Adrenal gland (tissue), 12 donors: ENCODE measurements around the gene PNKP. TPM values are rescaled to one million over a fixed set of nuclear protein-coding genes. Genes with fewer than 3 reads are reported as not detected.
A peak's percentile ranks its signal among the peaks of the same experiment; 100 is the strongest.

Source experiments
- DNase-seq, 7 donors: peaks; one replicate each; pipeline ENCODE4 v3.0.0-alpha.2; 2019 to 2020
- H3K27ac ChIP-seq, 5 donors: fragments of 200-600 bp; sonication (generic) in 4 of 5; 1 replicate in 3 of 5; 2 replicates in 2 of 5; pipeline versions ENCODE4 v1.5.1 to v1.8.0; 2016 to 2020; ENCODE audit warnings: mild to moderate bottlenecking in 1 of 5
- H3K27me3 ChIP-seq: fragments of 200-600 bp; 2 replicates; pipeline ENCODE4 v1.8.0; 2021
- H3K36me3 ChIP-seq, 2 donors: fragments of 200-600 bp; replicated peaks in 1 of 2; 1 replicate in 1 of 2; 2 replicates in 1 of 2; pipeline versions ENCODE4 v1.5.1 to v1.8.0; 2018 to 2022
- H3K4me1 ChIP-seq, 2 donors: fragments of 200-600 bp; replicated peaks in 1 of 2; 1 replicate in 1 of 2; 2 replicates in 1 of 2; pipeline versions ENCODE4 v1.5.1 to v1.8.0; 2018 to 2021
- H3K4me3 ChIP-seq, 4 donors: fragments of 200-600 bp; sonication (generic) in 3 of 4; one replicate each; pipeline ENCODE4 v1.5.1; 2016 to 2018
- H3K9me3 ChIP-seq, 3 donors: fragments of 200-600 bp; sonication (generic) in 1 of 3; replicated peaks in 1 of 3; 1 replicate in 2 of 3; 2 replicates in 1 of 3; pipeline versions ENCODE4 v1.5.1 to v1.8.0; 2016 to 2021
- POLR2A ChIP-seq, 2 donors: fragments of 450-650 bp; IDR thresholded peaks; one replicate each; pipeline ENCODE4 v1.6.1; 2017; ENCODE audit warnings: antibody characterized with exemption in 2 of 2, mild to moderate bottlenecking in 2 of 2, moderate library complexity in 1 of 2
- WGBS, 4 donors: extraction: QIAGEN DNeasy Blood & Tissue Kit in 2 of 4; methylation state at CpG; one replicate each; pipeline versions ENCODE4 v1.1.5 to v1.1.7; 2013 to 2017; 5-methylcytosine and 5-hydroxymethylcytosine counted together
- intact Hi-C, 2 donors: fragments of 100-400 bp; cut with DNase I; formaldehyde crosslinking; loops; one replicate each; pipeline versions ENCODE4 v1.14.1 to v1.15.0; 2022 to 2023
- polyA plus RNA-seq, 3 donors: library from polyadenylated mRNA; stranded (reverse); fragments of 200-250 nt in 2 of 3; fragments of 350-450 nt in 1 of 3; fragmentation: Illumina TruSeq in 1 of 3; extraction: RNeasy Lipid Tissue Mini Kit (QIAGEN cat#74804) in 1 of 3; gene quantifications; one replicate each; pipeline ENCODE4 v1.2.3, GENCODE V29; 2013 to 2014
- total RNA-seq, 9 donors: library from RNA; depleted of rRNA in 4 of 9; stranded (reverse); fragments of >200 nt in 4 of 9; fragments of 120-200 nt in 1 of 9; fragmentation: NEBNext Ultra II Directional in 1 of 9; extraction: Animal tissue kit (Norgen Biotek cat#: 25700) in 1 of 9; gene quantifications; one replicate each; pipeline versions ENCODE4 v1.1.0 to v1.2.4, GENCODE V29; 2013 to 2023
- TF ChIP-seq, protein P1 (sequence below), 6 experiments: fragments of 450-650 bp in 4 of 6; fragments of 200-600 bp in 2 of 6; sonication (generic) in 1 of 6; IDR thresholded peaks; 1 replicate in 5 of 6; 2 replicates in 1 of 6; pipeline versions ENCODE4 v1.5.1 to v1.8.0; 2016 to 2021; ENCODE audit warnings: antibody characterized with exemption in 6 of 6, mild to moderate bottlenecking in 2 of 6, moderate library complexity in 1 of 6
- donor health status: healthy with polysubstance abuse.
- donor health status: Bipolar disorder and iron deficiency.
- donor health status: DM: yes; HTN: yes; CAD: no.
- donor health status: DM: no; HTN: no; CAD: no.
- donor health status: DM: no; HTN: no; CAD: no.
- donor health status: DM: yes; HTN: yes; CAD: no.

Gene PNKP
- total and polyA plus RNA-seq, 12 donors = 40.7 to 344 (median 100) TPM

DNA sequence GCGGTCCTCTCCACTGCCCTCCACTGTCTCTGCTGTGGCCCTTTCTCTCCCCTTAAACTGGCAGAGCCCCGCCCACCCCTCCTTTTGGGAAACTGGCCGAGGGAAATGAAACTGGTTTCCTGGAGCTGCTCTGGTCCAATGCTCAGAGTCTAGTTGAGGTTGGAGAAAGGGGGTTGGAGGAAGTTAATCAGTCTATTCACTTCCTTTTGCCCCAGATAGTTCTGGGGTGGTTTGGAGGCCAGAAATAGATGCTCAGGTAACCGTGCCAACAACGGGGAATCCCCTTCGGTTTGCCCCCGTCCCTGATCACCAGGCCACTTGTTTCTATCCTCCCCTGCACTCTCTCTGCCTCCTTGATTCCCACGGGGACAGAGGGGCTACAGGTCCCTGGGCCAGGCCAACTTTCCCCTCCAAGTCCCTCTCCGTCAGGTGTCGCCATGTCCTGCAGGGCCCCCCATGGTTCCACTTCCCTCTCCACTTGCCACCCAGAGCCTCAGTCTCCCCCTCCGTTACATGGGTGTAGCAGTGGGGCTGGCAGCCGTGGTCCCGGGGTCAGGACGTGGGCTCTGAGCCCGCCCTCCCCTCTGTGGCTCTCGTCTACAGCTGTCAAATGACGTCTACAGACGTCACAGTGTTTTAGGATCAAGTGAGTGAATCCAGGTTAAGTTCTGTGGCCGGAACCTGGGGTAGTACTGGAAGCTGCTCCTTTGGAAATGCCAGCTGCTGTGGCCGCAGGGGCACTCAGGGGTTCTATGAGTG is 29.7 kb upstream of the PNKP start, which contains the start of gene IL4I1:
Gene IL4I1 (minus strand): TSS at position 25 of the 759 bp plus-strand sequence. CDS start 727 bp downstream, outside the sequence.
- Histone ChIP-seq H3K4me1 (peaks cover 4 to 12% of the 10 kb centered on the region in 2 donors), H3K27me3 (no peaks in the 10 kb centered on the region), H3K36me3 (no peaks in the 10 kb centered on the region), H3K4me3 (no peak within 1 kb of the TSS), H3K9me3 (no peaks in the 10 kb centered on the region), H3K27ac (peak within 1 kb of the TSS in 3 of 5 donors; percentile 34 to 79 (median 37))
- 48 to 61% (median 50%) methylated on average over 16 to 20 of the region's 20 CpGs for WGBS, 4 donors
- TF ChIP-seq, protein P1, sequence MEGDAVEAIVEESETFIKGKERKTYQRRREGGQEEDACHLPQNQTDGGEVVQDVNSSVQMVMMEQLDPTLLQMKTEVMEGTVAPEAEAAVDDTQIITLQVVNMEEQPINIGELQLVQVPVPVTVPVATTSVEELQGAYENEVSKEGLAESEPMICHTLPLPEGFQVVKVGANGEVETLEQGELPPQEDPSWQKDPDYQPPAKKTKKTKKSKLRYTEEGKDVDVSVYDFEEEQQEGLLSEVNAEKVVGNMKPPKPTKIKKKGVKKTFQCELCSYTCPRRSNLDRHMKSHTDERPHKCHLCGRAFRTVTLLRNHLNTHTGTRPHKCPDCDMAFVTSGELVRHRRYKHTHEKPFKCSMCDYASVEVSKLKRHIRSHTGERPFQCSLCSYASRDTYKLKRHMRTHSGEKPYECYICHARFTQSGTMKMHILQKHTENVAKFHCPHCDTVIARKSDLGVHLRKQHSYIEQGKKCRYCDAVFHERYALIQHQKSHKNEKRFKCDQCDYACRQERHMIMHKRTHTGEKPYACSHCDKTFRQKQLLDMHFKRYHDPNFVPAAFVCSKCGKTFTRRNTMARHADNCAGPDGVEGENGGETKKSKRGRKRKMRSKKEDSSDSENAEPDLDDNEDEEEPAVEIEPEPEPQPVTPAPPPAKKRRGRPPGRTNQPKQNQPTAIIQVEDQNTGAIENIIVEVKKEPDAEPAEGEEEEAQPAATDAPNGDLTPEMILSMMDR (IDR thresholded peaks at IDR 0.05) = no peak
- no peak for TF ChIP-seq POLR2A (IDR thresholded peaks at IDR 0.05)
- intact Hi-C loops = no loop called here
- peak in 2 of 7 donors; percentile 39 to 44 for DNase-seq

DNA sequence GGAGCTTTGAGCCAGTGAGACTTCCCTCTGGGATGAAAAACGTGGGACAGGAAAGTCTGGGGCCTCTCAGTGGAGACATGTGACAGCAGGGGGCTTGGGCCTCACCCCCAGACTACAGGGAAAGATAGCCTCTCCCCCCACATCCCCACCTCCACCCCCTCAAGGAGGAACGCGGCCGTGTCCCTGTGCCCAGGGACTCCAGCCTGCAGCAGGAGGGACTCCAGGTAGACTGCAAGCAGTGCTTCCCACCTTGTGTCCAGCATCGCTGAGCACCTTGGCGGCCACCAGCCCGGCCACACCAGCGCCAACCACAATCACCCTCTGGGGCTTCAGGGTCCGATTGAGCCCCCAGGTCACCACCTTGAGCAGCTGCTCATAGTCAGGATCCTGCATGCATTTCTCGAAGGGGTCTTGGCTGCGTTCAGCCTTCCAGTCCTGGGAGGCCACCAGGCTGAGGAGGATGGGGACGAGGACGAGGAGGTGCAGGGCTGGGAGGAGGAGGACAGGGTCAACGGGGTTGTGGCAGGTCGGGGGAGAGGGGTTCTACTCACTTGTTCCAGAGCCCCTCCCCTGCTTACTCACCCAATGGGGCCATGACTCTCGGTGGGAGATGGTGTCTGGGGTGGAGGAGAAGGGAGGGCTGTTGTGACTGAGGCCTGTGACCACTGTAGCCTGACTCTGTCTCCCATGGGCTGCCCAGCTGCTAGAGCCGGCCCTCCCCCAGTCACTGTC is 28.4 kb upstream of the PNKP start:
- intact Hi-C loops = no loop called here
- TF ChIP-seq POLR2A (IDR thresholded peaks at IDR 0.05) = no peak
- TF ChIP-seq, protein P1 (IDR thresholded peaks at IDR 0.05) = no peak
- no peaks in the 10 kb centered on the region for H3K27me3 ChIP-seq
- no peak overlapping the region for H3K4me3 ChIP-seq
- WGBS, 4 donors = 74 to 83% (median 77%) methylated on average over 9 to 17 of the region's 17 CpGs
- no peak overlapping the region for H3K27ac ChIP-seq
- peak in 1 of 7 donors; percentile 20 for DNase-seq
- H3K4me1 ChIP-seq = peaks cover 4 to 12% of the 10 kb centered on the region in 2 donors
- H3K36me3 ChIP-seq = no peaks in the 10 kb centered on the region
- H3K9me3 ChIP-seq = no peaks in the 10 kb centered on the region

DNA sequence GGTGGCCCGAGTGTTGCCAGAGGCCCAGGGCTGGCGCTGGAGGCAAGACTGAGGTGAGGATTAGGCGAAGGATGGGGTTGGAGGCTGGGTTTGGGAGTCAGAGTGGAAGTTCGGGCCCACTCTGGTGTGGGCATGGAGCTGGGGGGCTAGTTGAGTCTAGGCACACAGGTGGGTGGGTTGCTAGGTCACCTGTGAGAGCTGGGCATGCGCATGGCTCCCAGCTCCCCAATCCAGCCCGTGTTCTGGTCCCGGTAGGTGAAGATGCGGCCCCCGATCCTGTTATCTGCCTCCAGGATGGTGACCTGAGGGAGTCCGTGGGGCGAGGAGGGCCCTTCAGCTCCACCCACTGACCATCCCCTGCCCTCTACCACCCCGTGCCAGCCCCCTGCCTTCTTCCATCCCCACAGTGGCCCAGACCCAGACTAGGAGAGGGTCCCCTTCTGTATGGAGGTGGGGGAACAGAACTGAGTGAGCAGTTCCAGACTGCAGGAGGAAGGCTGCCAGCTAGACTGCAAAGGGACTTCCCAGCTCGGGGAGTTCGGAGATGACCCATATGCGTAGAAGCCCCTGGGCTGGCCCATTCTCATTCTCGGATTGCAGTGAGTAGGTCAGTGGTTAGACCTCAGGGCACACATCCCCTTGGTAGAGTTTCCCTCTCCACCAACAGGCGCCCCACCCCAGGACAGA is 27.6 kb upstream of the PNKP start:
- Histone ChIP-seq H3K9me3 (no peaks in the 10 kb centered on the region), H3K36me3 (no peaks in the 10 kb centered on the region), H3K4me3 (no peak overlapping the region), H3K27me3 (no peaks in the 10 kb centered on the region), H3K4me1 (peaks cover 9 to 18% of the 10 kb centered on the region in 2 donors), H3K27ac (no peak overlapping the region)
- TF ChIP-seq POLR2A (IDR thresholded peaks at IDR 0.05) = no peak
- TF ChIP-seq, protein P1 (IDR thresholded peaks at IDR 0.05) = no peak
- intact Hi-C loops = no loop called here
- 88 to 91% (median 90%) methylated on average over 9 to 17 of the region's 17 CpGs for WGBS, 4 donors
- DNase-seq = no peak
